Kidney epithelial cell (primary cell): ENCODE results near the gene DNAH1. TPM values are rescaled to one million over a fixed set of nuclear protein-coding genes. Genes with fewer than 3 reads are reported as not detected.

Source experiments
- DNase-seq: peaks from one replicate; pipeline ENCODE4 v3.0.0-alpha.2; 2010; ENCODE audit warnings: low read depth
- H3K27me3 ChIP-seq: 2 replicates; pipeline ENCODE4 v1.6.0; 2011; ENCODE audit warnings: low read length; ENCODE audit not compliant: control insufficient read depth, insufficient read depth
- H3K36me3 ChIP-seq: 2 replicates; pipeline ENCODE4 v1.5.1; 2011; ENCODE audit warnings: low read length; ENCODE audit not compliant: control insufficient read depth, insufficient read depth
- H3K4me3 ChIP-seq: 2 replicates; pipeline ENCODE4 v1.5.1; 2011; ENCODE audit warnings: low read depth, mild to moderate bottlenecking, control low read depth, low read length
- total RNA-seq: library from RNA; depleted of rRNA; stranded (reverse); fragments of >200 nt; gene quantifications from 2 replicates; pipeline ENCODE4 v1.2.3, GENCODE V29; 2015
- TF ChIP-seq, protein P1 (sequence below): IDR thresholded peaks from 2 replicates; pipeline ENCODE4 v1.5.1; 2011; ENCODE audit warnings: mild to moderate bottlenecking, moderate library complexity, low read length, control low read depth, inconsistent platforms; ENCODE audit not compliant: insufficient read depth, poor library complexity, severe bottlenecking

Gene DNAH1
- total RNA-seq, 1 donor from 2014 or later = 0.96 TPM

DNA sequence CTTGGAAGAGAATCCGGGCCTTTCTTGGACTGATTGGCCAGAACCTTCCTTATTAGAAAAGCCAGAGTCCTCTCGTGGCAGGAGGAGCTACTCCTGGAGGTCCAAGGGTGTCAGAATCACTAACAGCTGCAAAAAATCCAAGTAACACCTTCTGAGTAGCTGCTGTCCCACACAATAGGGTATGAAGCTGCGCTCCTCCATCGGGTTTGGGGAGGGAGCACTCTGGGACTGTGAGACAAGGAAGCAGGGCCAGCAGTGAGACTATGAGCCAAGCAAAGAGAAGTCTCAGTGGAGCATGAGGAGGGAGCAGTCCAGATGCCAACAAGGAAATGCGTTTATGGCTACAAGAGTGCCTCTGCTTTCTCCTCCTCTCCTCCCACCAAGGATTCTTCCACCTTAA, 107.1 kb downstream of the DNAH1 start:
- Histone ChIP-seq H3K27me3 (no peaks in the 10 kb centered on the region), H3K36me3 (no peaks in the 10 kb centered on the region), H3K4me3 (no peak overlapping the region)
- TF ChIP-seq, protein P1, sequence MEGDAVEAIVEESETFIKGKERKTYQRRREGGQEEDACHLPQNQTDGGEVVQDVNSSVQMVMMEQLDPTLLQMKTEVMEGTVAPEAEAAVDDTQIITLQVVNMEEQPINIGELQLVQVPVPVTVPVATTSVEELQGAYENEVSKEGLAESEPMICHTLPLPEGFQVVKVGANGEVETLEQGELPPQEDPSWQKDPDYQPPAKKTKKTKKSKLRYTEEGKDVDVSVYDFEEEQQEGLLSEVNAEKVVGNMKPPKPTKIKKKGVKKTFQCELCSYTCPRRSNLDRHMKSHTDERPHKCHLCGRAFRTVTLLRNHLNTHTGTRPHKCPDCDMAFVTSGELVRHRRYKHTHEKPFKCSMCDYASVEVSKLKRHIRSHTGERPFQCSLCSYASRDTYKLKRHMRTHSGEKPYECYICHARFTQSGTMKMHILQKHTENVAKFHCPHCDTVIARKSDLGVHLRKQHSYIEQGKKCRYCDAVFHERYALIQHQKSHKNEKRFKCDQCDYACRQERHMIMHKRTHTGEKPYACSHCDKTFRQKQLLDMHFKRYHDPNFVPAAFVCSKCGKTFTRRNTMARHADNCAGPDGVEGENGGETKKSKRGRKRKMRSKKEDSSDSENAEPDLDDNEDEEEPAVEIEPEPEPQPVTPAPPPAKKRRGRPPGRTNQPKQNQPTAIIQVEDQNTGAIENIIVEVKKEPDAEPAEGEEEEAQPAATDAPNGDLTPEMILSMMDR = no peak
- no peak for DNase-seq

DNA sequence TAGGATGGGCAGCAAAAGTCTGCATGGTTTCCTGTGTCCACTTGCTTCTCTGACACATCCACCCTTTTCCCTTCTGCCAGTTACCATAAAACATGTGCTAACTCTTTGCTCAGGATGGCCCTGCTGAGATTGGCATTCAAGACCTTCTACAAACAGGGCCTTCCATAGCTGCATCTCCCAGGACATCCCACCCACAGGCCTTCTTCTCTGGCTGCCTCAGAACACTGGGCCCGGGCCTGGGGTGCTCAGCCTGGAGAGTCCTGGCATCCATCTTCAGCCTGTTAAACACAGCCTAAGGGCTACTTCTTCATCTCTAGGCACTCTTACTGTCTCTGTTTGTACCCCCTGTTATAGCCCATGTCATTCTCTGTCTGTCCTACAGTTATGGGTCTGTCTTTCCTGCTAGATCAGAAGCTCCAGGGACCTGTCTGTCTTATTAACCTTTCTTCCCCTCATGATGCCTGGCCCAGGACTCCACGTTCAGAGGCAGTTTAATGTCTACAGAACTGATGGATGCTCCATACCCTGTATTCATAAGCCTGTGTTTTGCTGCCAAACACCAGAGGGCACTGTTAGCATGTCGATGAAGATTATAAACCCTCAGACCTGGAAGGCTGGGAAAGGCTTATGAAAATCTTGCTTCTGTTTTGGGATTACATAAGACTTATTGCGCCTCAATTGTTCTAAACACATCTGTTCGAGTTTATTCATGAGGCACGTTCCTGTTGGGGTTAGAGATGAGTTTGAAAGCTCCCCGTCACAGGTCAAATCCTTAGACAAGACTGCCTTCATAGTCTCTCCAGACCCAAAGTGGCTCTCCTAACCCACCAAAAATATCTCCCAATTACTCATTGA, 112.3 kb downstream of the DNAH1 start:
- TF ChIP-seq, protein P1 = peak; percentile 67
- peak; percentile 38 for DNase-seq
- peaks cover 3% of the 10 kb centered on the region for H3K27me3 ChIP-seq
- H3K36me3 ChIP-seq = no peaks in the 10 kb centered on the region
- H3K4me3 ChIP-seq = no peak overlapping the region

DNA sequence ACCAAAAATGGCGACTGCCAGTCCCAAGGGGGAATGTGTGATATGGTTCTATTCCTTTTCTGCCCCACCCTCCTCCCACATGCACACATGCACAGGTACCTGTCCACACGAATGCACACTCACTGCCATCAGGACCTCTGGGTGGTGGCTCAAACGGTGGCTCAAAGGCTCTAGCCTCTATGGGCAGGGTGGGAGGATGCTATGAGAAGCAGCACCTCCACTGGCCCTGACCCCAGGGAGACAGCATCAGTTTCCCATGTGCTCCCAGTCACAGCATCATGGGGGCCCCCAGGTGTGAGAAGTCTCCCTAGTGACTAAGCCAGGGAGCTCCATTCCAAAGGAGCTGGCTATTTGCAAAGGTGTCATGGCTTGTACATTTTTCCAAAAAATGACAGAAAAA, 112.9 kb downstream of the DNAH1 start:
- no peak overlapping the region for H3K4me3 ChIP-seq
- no peaks in the 10 kb centered on the region for H3K36me3 ChIP-seq
- TF ChIP-seq, protein P1 = no peak
- peaks cover 3% of the 10 kb centered on the region for H3K27me3 ChIP-seq
- no peak for DNase-seq

DNA sequence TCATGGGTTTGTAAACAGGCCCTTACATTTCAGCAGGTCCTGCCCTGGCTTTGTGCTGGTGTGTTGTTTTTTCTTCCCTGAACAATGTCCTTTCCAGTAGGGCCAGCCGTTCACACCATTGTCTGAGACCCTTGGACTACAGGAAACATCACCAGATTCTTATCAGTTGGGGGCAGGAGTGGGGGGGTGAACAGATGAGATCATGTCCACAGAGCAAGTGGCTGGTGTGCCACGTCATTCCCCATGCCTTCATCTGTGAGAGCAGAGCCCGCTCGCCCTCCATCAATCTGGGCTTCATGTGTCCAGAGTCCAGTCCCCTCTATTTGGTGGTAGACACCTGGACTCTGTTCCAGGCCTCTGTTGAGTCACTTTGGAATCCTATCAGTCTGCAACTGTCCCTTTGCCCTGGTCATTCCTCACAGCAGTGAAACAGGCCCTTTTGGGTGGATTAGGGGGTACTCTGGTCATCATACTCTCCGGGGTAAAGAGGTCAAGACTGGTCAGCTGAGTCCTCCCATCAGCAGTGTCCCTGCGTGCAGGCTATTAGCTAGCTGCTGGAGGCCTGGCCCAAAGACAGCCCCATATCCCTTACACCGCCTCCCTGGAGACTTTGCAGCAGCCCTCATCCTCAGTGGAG, 113.8 kb downstream of the DNAH1 start:
- Histone ChIP-seq H3K4me3 (no peak overlapping the region), H3K36me3 (no peaks in the 10 kb centered on the region), H3K27me3 (peaks cover 3% of the 10 kb centered on the region)
- TF ChIP-seq, protein P1 = no peak
- DNase-seq = no peak

DNA sequence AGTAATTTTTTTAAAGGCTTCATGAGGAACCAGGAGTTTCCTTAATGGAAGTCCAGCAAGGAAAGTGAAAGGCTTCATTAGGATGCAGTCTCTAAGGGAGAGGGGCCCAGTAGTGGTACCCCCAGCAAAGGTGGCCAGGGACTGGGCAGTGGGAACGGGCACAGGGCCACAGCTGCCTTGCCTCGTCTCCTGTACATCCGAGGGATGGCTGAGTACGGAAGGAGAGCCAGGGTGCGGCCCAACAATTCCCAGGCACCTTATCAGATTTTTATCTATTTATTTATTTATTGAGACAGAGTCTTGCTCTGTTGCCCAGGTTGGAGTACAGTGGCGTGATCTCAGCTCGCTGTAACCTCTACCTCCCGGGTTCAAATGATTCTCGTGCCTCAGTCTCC, 114.3 kb downstream of the DNAH1 start:
- peaks cover 3% of the 10 kb centered on the region for H3K27me3 ChIP-seq
- no peak for DNase-seq
- no peak overlapping the region for H3K4me3 ChIP-seq
- no peaks in the 10 kb centered on the region for H3K36me3 ChIP-seq
- TF ChIP-seq, protein P1 = no peak
